VCaP (cell line): ENCODE data around the gene NLK.

ENCODE experiments used
- H3K27ac ChIP-seq: fragments of 450-650 bp; 2 replicates; pipeline ENCODE4 v1.5.1; 2017
- CTCF ChIP-seq: fragments of 450-650 bp; conservative IDR thresholded peaks from 2 replicates; pipeline ENCODE4 v1.5.1; 2017; ENCODE audit warnings: mild to moderate bottlenecking, moderate library complexity

The NLK gene

DNA sequence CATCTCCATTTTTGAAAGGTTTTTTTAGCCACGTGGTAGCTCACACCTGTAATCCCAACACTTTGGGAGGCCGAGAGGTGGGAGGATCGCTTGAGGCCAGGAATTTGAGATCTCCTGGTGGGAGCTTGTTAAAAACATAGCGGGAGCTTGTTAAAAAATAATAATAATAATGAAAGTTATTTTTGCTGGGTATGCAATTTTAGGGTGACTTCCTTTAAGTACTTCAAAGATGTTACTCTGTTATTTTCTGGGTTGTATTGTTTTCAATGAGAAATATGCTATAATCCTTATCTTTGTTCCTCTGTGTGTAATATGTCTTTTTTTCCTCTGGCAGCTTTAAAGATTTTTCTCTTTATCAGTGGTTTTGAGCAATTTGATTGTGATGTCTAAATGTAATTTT, 48.1 kb downstream of the NLK start:
- no peak for TF ChIP-seq CTCF
- no peak overlapping the region for H3K27ac ChIP-seq

DNA sequence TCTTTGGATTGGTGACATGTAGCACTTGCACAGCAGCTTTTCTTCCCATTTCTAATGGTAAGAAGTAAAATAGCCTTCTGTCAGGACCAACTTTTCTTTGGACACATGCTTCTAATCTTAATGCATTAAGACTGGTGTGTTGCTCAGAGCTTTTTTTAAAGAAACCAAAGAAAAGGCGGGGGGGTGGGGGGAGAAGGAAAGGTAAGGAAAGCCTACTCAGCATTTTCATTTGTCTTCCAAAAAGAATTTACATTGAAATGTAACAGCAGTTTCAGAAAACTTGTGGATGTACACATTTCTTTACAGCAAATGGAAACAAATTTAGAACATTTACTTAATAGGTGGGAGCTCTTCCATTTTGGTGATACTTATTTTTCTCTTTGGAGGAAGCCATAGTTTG, 49.6 kb downstream of the NLK start:
- TF ChIP-seq CTCF = no peak
- peak overlapping the region; percentile 17 for H3K27ac ChIP-seq

DNA sequence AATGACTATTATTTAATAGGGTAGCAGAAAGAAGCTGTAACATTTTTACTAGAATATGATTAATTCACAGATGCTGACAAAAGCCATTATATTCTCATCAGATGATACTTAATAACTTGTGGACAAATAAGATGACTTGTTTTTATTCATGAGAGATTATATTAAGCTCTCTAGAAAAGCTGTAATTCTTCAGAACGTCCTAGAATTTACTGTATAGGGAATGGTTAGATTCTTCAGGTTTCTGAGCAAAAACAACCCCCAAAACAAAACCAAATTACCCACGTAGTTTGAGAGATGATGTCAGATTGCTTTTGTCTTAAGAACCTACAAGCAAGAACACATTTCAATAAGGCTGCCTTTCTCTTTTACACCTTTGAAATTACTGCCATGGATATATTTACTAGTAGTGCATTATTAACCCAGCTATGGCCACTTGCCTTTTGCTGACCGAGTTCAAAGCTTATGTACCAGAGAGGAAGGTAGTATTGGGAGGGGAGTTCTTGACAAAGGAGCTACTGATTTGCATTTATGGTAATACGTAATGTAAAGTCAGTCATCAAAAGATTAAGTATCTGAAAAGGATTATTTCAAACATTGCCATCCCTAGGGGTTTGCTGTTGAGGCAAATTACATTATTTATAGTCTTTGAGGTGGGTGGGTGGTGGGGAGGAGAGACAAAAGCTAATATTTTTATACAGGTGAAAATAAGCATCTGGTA, 51.7 kb downstream of the NLK start:
- no peak for TF ChIP-seq CTCF
- H3K27ac ChIP-seq = no peak overlapping the region

DNA sequence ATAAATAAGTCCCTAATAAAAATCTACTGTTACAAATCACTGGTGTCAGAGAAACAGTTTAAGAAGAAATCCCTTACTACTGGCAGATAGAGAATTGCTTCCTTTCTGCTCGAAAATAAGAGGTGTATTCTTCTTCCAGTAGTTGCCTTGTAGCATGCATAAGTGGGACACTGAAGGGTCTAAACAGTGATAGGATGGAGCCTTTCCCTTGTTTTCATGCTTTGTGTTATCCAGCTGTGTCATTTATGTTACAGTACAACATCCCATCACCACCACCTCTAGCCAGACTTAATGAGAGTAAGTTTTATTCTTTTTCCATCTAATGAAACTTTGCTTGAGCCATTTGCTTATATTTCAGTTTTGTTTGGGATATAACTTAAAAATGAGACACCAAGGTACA, 54.3 kb downstream of the NLK start:
- H3K27ac ChIP-seq = no peak overlapping the region
- TF ChIP-seq CTCF = no peak

DNA sequence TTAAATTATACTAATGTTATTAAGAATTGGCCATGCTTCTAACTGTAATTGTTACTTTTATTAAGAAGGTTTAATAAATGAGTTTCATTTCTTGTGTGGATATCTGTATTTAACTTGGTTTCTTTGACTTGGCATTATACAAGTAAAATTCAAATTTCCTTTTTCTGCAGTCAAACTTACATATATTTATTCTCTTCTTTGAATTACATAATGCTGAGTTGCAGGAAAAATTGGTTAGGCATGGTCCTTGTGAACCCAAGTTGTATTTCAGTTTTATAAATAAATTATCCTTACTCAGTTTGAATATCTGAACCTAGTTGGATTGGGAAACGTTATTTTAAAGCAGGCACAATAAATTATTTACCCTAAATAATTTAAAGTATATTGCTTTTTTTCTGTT, 54.8 kb downstream of the NLK start:
- TF ChIP-seq CTCF = no peak
- H3K27ac ChIP-seq = peak overlapping the region; percentile 47

- H3K27ac ChIP-seq = peak overlapping the region; percentile 47
- TF ChIP-seq CTCF = no peak
Measured at GRCh38 chr17:28097901-28098300, 55.4 kb downstream of the NLK start.

DNA sequence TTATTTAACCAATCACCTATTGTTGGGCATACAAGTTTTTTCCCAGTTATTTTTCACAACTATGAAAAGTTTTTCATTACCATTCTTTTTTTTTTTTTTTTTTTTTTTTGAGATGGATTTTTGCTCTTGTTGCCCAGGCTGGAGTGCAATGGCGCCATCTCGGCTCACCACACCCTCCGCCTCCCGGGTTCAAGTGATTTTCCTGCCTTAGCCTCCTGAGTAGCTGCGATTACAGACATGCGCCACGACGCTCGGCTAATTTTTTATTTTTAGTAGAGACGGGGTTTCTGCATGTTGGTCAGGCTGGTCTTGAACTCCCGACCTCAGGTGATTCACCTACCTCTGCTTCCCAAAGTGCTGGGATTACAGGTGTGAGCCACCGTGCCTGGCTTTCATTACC, 56.1 kb downstream of the NLK start:
- peak overlapping the region; percentile 47 for H3K27ac ChIP-seq

DNA sequence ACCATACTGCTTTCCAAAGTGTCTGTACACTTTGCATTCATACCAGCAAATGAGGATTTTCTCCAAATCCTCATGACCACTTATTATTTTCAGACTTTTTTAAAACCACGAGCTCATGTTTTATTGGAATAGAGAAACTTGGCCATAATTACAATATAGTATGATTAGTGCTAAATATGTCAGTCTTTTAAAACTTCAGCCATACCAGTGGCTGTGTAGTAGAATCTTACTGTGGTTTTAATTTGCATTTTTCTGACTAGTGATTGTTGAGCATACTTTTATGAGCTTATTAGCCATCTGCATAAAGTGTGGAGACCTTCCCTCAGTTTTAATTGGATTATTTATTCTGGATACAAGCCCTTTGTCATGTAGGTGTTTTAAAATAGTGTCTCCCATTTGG, 57.8 kb downstream of the NLK start:
- no peak overlapping the region for H3K27ac ChIP-seq
- no peak for TF ChIP-seq CTCF
